Small intestine (tissue), 7 donors: ENCODE data around the gene ZWILCH. TPM values are rescaled to one million over a fixed set of nuclear protein-coding genes. Genes with fewer than 3 reads are reported as not detected.

Source experiments
- DNase-seq, 2 donors: peaks; one replicate each; pipeline versions ENCODE4 v3.0.0 to v3.0.0-alpha.2; 2013
- FAIRE-seq: peaks from 2 replicates; lab custom pipeline; 2012; peaks lifted over from hg19 to GRCh38; lab: Jason Lieb, UNC
- H3K27ac ChIP-seq, 3 donors: one replicate each; pipeline ENCODE4 v1.5.1; 2013; ENCODE audit warnings: low read length in 2 of 3, mild to moderate bottlenecking in 2 of 3, control low read depth in 1 of 3, inconsistent platforms in 1 of 3, low read depth in 1 of 3, moderate library complexity in 1 of 3
- H3K27me3 ChIP-seq, 3 donors: one replicate each; pipeline ENCODE4 v1.6.1; 2013; ENCODE audit warnings: low read length in 3 of 3, inconsistent platforms in 1 of 3; ENCODE audit not compliant: control insufficient read depth in 3 of 3, insufficient read depth in 3 of 3
- H3K36me3 ChIP-seq, 3 donors: one replicate each; pipeline ENCODE4 v1.6.1; 2013; ENCODE audit warnings: low read length in 3 of 3, inconsistent platforms in 1 of 3, low read depth in 1 of 3, mild to moderate bottlenecking in 1 of 3, moderate library complexity in 1 of 3; ENCODE audit not compliant: control insufficient read depth in 3 of 3, insufficient read depth in 2 of 3
- H3K4me1 ChIP-seq, 3 donors: one replicate each; pipeline ENCODE4 v1.6.1; 2013; ENCODE audit warnings: low read length in 2 of 3, inconsistent platforms in 1 of 3, low read depth in 1 of 3, mild to moderate bottlenecking in 1 of 3, moderate library complexity in 1 of 3; ENCODE audit not compliant: control insufficient read depth in 3 of 3, insufficient read depth in 2 of 3
- H3K4me3 ChIP-seq, 3 donors: one replicate each; pipeline ENCODE4 v1.5.1; 2013; ENCODE audit warnings: low read length in 3 of 3, control low read depth in 1 of 3, inconsistent platforms in 1 of 3, low read depth in 1 of 3, mild to moderate bottlenecking in 1 of 3, moderate library complexity in 1 of 3
- H3K9me3 ChIP-seq, 2 donors: one replicate each; pipeline ENCODE4 v1.6.1; 2013; ENCODE audit warnings: low read depth in 1 of 2, low read length in 1 of 2; ENCODE audit not compliant: control insufficient read depth in 2 of 2, insufficient read depth in 1 of 2
- WGBS, 3 donors: extraction: QIAGEN DNeasy Blood & Tissue Kit; methylation state at CpG; one replicate each; pipeline ENCODE4 v1.1.7; 2013; 5-methylcytosine and 5-hydroxymethylcytosine counted together
- polyA plus RNA-seq, 4 donors: library from polyadenylated mRNA; stranded (reverse) in 3 of 4; unstranded in 1 of 4; fragments of 200-250 nt in 3 of 4; fragments of 120-200 nt in 1 of 4; gene quantifications; one replicate each; pipeline versions ENCODE4 v1.2.1 to v1.2.3, GENCODE V29; 2013
- donor health status: healthy with polysubstance abuse.
- donor health status: control.
- donor health status: control.
- donor health status: Bipolar disorder and iron deficiency.
- donor health status: healthy.

The ZWILCH gene
- polyA plus RNA-seq, 4 donors, result 2.5 to 13.1 (median 8.5) TPM

- FAIRE-seq (no peak), DNase-seq (no peak)
- no peaks in the 10 kb centered on the region for H3K27me3 ChIP-seq
- no peak overlapping the region for H3K27ac ChIP-seq
- 58 to 70% (median 60%) methylated on average over 3 of the region's 3 CpGs for WGBS, 3 donors
- no peak overlapping the region for H3K4me3 ChIP-seq
- H3K36me3 ChIP-seq, result no peaks in the 10 kb centered on the region
- peaks cover 0 to 11% (median 0%) of the 10 kb centered on the region in 3 donors for H3K4me1 ChIP-seq
- no peaks in the 10 kb centered on the region for H3K9me3 ChIP-seq
Observed at GRCh38 chr15:66593219-66593780, 88.2 kb downstream of the ZWILCH start.

GRCh38 chr15:66594344-66594743 is 89.2 kb downstream of the ZWILCH start:
- no peaks in the 10 kb centered on the region for H3K27me3 ChIP-seq
- H3K27ac ChIP-seq, result no peak overlapping the region
- FAIRE-seq (no peak), DNase-seq (no peak)
- H3K4me3 ChIP-seq, result no peak overlapping the region
- no peaks in the 10 kb centered on the region for H3K9me3 ChIP-seq
- WGBS, 3 donors, result 81 to 83% (median 82%) methylated on average over 10 of the region's 10 CpGs
- H3K4me1 ChIP-seq, result peaks cover 0 to 11% (median 0%) of the 10 kb centered on the region in 3 donors
- no peaks in the 10 kb centered on the region for H3K36me3 ChIP-seq

GRCh38 chr15:66594836-66595235 is 89.7 kb downstream of the ZWILCH start:
- no peak overlapping the region for H3K4me3 ChIP-seq
- no peaks in the 10 kb centered on the region for H3K27me3 ChIP-seq
- no peaks in the 10 kb centered on the region for H3K36me3 ChIP-seq
- no peak overlapping the region for H3K27ac ChIP-seq
- no peak for FAIRE-seq
- H3K9me3 ChIP-seq, result no peaks in the 10 kb centered on the region
- WGBS, 3 donors, result 77 to 86% (median 78%) methylated on average over 5 of the region's 5 CpGs
- DNase-seq, result no peak
- H3K4me1 ChIP-seq, result peaks cover 0 to 11% (median 0%) of the 10 kb centered on the region in 3 donors

- H3K36me3 ChIP-seq, result no peaks in the 10 kb centered on the region
- no peaks in the 10 kb centered on the region for H3K27me3 ChIP-seq
- H3K4me1 ChIP-seq, result peaks cover 0 to 11% (median 0%) of the 10 kb centered on the region in 3 donors
- FAIRE-seq (no peak), DNase-seq (no peak)
- H3K9me3 ChIP-seq, result no peaks in the 10 kb centered on the region
- no peak overlapping the region for H3K4me3 ChIP-seq
- H3K27ac ChIP-seq, result no peak overlapping the region
Observed at GRCh38 chr15:66595332-66595731, 90.2 kb downstream of the ZWILCH start.

- H3K4me1 ChIP-seq, result peaks cover 0 to 9% (median 0%) of the 10 kb centered on the region in 3 donors
- no peak overlapping the region for H3K4me3 ChIP-seq
- no peaks in the 10 kb centered on the region for H3K27me3 ChIP-seq
- FAIRE-seq (no peak), DNase-seq (no peak)
- WGBS, 3 donors, result 67 to 69% (median 68%) methylated on average over 8 of the region's 8 CpGs
- no peaks in the 10 kb centered on the region for H3K9me3 ChIP-seq
- no peak overlapping the region for H3K27ac ChIP-seq
- H3K36me3 ChIP-seq, result no peaks in the 10 kb centered on the region
Observed at GRCh38 chr15:66595931-66596545, 90.9 kb downstream of the ZWILCH start.

- Histone ChIP-seq H3K27ac (no peak overlapping the region), H3K27me3 (no peaks in the 10 kb centered on the region), H3K9me3 (no peaks in the 10 kb centered on the region), H3K4me1 (no peaks in the 10 kb centered on the region), H3K4me3 (no peak overlapping the region), H3K36me3 (no peaks in the 10 kb centered on the region)
- WGBS, 3 donors, result 72 to 80% (median 76%) methylated on average over 13 to 14 of the region's 14 CpGs
- FAIRE-seq (no peak), DNase-seq (no peak)
Observed at GRCh38 chr15:66598095-66598815, 93.1 kb downstream of the ZWILCH start.

Other genes with a start within 250 kb of the ZWILCH start
- gene DIS3L, start 211.8 kb upstream of the ZWILCH start, polyA plus RNA-seq, result 10 to 100 TPM in 2 of 4 donors, 1 to 10 TPM in 2; 6.7 to 32.3 (median 9.9) TPM
- gene TIPIN, start 148.6 kb upstream of the ZWILCH start, polyA plus RNA-seq, result 10 to 100 TPM in 1 of 4 donors, 1 to 10 TPM in 1, under 1 TPM in 2; 0.27 to 10.8 (median 3.9) TPM
- 10 to 100 TPM; 18.6 to 29.8 (median 21.2) TPM for gene MAP2K1, start 118.4 kb upstream of the ZWILCH start, polyA plus RNA-seq
- 10 to 100 TPM; 19.7 to 30.4 (median 26.1) TPM for gene SNAPC5, start 7.6 kb upstream of the ZWILCH start, polyA plus RNA-seq
- gene RPL4, start 471 bp upstream of the ZWILCH start, polyA plus RNA-seq, result 1,000 to 10,000 TPM in 3 of 4 donors, 100 to 1,000 TPM in 1; 708 to 2,664 (median 2,021) TPM
- gene LCTL, start 60.7 kb downstream of the ZWILCH start, polyA plus RNA-seq, result under 1 TPM in 1 of 4 donors, not detected in 3; 0.24 TPM
- gene SMAD6, start 196.9 kb downstream of the ZWILCH start, polyA plus RNA-seq, result 10 to 100 TPM in 2 of 4 donors, 1 to 10 TPM in 1, under 1 TPM in 1; 0.89 to 23.6 (median 10.4) TPM